Activated CD4-positive, alpha-beta T cell treated with anti-CD3 and anti-CD28 coated beads, Interleukin-2, amount 50 U/mL, for 24 hours (primary cell): ENCODE measurements around the gene S100A16.
"Not testable (repeated sequence)": the region's sequence is repeated elsewhere in the genome, so short reads cannot be mapped to it uniquely, and the experiment has no call there.

Experiments
- DNase-seq, 2 donors: peaks; one replicate each; pipeline ENCODE4 v3.0.0-alpha.2; 2020; ENCODE audit warnings: low read depth in 1 of 2, low spot score in 1 of 2

Gene S100A16

GRCh38 chr1:153612755-153613331, at the start of gene S100A16:
S100A16 (minus strand) TSS chr1:153613137; CDS start chr1:153608151, 4,986 bp downstream.
- no peak for DNase-seq

DNA sequence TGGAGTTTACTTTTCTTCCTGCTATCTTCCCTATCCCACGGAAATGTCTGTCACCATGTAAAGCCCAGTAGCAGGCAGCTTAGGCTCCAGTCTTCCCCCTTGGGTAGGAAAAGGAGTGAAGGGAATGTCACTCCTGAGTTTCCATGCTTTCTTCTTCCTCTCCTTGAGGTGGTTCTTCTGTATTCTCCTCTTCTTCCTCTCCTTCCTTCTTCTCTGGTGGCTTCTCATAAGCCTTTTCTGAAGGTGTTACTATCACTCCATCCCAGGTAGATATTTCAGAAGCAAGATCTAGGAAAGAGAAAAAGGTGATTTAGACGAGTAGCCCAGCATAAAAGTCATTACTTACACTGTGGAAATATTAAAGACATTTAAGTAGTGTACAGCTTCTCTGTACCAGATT, 49.3 kb upstream of the S100A16 start:
- no peak for DNase-seq

DNA sequence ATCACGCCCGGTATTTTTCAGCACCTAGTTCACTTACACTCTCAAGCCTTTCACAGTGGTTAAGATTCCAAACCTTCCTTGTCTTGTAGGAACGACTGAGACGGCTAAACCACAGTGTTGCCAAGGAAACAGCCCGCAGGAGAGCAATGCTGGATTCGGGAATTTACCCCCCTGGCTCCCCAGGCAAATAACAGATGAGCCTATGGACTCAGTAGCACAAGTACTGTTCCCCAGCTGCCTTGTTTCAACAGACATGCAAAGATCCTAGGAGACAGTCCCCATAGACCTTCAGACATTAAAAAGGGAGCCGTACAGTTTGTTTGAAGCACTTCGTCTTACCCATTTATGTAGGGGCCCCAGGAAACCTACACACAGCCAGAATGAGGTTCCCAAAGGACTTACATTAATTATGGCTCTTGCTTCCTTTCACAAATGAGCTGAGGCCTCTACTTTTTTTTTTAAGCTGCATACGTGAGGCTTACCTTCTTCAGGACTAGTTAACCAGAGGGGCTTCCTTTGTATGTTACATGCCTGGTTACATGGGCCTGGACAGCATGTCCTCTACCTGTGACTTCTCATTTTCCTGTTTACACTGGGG, 48.3 kb upstream of the S100A16 start:
- DNase-seq: no peak

GRCh38 chr1:153659656-153660055, 46.7 kb upstream of the S100A16 start:
- no peak for DNase-seq

- no peak for DNase-seq
Measured at GRCh38 chr1:153659175-153659534, 46.2 kb upstream of the S100A16 start.

- peak; percentile 79 to 86 for DNase-seq
Measured at GRCh38 chr1:153658400-153659174, 45.6 kb upstream of the S100A16 start, which contains the start of gene SNAPIN. SNAPIN (plus strand) TSS chr1:153658703; CDS start chr1:153658744, 41 bp downstream.

GRCh38 chr1:153655333-153655732, 42.4 kb upstream of the S100A16 start:
- no peak for DNase-seq

- no peak for DNase-seq
Measured at GRCh38 chr1:153652805-153653500, 40.0 kb upstream of the S100A16 start.

- DNase-seq: no peak
Measured at GRCh38 chr1:153651771-153652170, 38.8 kb upstream of the S100A16 start.

- no peak for DNase-seq
Measured at GRCh38 chr1:153649863-153650235, 36.9 kb upstream of the S100A16 start.

DNA sequence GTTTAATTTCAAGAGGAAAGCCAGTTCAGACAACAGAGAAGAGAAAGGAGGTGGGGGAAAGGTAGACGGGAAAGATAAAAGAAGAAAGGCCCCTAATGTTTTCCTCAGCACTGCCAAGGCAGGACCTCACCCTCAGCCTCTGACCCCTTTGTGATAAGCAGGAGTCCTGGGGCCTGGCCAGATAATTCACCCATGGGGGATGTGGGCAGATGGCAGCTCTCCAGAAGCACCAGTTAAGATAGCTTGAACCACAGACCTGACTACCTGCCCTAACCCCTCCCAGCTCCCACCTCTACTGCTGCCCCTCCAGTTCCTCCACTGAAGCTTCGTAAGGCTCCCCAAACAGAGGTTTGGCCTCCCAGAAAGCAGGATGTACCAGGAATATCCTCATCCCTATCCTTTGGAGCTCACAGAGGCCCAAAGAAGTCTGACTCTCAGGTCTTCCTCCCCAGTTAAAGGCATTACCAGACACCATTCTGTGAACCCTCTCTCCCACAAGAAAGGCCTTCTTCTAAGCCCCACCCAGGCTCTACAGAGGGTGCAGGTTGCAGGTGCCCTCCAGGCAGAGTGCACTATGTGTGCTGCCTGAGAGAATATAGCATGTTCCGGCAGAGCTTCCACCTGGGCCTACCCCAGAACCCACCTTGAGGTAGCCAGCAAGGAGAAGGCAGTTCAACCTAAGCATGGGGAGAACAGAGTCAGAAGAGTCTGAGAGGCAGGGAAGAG, 36.4 kb upstream of the S100A16 start:
- DNase-seq: no peak

GRCh38 chr1:153648000-153648643, 35.2 kb upstream of the S100A16 start:
- no peak for DNase-seq

DNA sequence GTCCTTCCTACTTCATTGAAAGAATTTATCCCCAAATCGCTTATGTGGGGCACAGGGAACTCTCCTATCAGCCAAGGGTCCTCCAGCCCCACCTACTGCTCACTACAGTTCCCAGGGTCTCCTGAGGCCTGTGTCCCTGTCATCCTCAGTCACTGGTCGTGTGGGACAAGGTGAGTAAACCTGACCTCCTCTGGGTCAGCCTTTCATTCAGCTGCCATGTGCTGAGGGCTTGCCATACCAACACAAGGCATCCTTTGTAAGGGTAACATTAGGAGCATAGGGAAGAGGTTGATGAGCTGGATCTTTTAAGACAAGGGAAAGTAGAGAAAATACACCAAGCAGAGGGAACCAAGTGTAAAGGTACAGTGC, 34.4 kb upstream of the S100A16 start:
- no peak for DNase-seq

GRCh38 chr1:153646672-153647345, 33.9 kb upstream of the S100A16 start:
- no peak for DNase-seq

DNA sequence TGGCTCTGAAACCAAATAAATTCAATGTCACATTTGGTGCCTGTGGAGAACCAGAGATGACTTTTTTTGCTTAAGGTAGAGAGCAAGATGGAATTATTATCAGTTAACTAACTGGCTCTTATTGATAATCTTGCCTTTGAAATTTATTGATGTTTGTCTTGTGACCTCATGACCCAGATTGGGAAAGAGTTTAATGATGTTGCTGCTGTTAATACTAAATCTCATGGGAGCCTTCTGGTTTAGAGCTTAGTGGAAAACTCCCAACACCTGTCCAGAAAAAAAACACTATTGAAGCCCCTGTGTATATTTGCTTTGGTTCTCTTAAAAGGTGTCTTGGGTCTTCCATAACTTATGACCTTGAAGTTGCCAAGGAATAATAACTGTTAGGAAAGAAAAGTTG, 30.9 kb upstream of the S100A16 start:
- no peak for DNase-seq

DNA sequence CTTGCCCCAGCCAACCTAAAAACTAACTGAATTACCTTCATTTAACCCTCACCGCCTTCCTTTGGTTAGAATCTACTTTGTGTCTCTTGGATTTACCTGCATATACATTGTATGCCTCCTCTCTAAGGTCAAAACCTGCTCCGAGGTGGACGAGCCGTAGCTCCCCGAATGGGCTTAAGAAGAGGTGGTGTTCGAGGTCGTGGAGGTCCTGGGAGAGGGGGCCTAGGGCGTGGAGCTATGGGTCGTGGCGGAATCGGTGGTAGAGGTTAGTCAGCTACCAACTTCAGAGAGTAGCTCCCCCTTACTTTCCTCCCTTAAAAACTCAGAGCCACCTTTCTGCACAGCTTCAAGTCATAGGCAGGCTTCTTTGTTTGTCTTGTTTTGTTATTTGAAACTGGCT, 30.2 kb upstream of the S100A16 start:
- no peak for DNase-seq

- no peak for DNase-seq
Measured at GRCh38 chr1:153642161-153642560, 29.2 kb upstream of the S100A16 start.

- DNase-seq: no peak
Measured at GRCh38 chr1:153640861-153641260, 27.9 kb upstream of the S100A16 start.

- DNase-seq: not testable (repeated sequence)
Measured at GRCh38 chr1:153640213-153640612, 27.3 kb upstream of the S100A16 start.

DNA sequence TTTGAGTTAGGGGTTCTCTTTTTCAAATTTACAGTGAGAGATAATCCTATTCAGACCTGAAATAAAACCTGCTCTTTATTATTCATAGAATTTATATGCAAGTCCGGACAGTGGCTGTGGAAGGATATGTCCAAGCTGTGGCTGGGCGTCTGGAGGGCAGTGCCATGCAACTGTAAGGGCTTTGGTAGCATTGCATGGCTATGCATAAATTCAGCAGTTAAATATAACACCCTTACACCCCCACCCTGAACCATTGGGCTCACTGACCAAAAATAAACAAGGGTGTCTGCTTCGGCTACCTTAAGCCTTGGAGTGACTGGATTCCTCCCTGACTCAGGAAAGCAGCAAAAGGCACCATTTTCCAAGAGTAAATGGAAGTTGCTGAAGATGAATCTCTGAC, 26.3 kb upstream of the S100A16 start:
- no peak for DNase-seq
